D721Med (cell line): ENCODE results near the gene SLC18B1.

ENCODE experiments used
- DNase-seq: peaks from one replicate; pipeline ENCODE4 v3.0.0; 2011; ENCODE audit warnings: low spot score; ENCODE audit not compliant: insufficient read length
- FAIRE-seq: peaks from 2 replicates; lab custom pipeline; 2011; peaks lifted over from hg19 to GRCh38; lab: Jason Lieb, UNC
- TF ChIP-seq, protein P1 (sequence below): IDR thresholded peaks from 2 replicates; pipeline ENCODE4 v1.5.1; 2012; ENCODE audit warnings: mild to moderate bottlenecking, control low read depth; ENCODE audit not compliant: insufficient read depth; ENCODE audit errors: missing control alignments

The SLC18B1 gene

DNA sequence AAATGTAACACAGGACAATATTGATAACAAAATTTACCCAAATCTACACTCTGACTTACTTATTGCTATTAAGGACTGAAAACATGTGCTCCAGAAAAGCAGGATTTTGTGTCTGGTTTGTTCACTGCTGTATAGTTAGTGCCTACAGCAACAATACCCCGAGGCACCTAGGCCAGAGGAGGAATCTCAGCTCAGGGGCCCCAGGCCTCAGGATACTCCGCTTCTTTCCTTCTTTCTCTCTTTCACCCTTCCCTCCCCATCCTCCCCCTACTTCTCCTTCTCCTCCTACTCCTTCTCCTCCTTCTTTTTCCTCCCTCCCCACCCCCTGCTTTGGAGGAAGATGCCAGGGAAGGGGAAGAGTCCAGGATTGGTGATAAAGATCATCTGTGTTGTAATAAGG, 39.7 kb downstream of the SLC18B1 start:
- DNase-seq (no peak), FAIRE-seq (no peak)
- TF ChIP-seq, protein P1, sequence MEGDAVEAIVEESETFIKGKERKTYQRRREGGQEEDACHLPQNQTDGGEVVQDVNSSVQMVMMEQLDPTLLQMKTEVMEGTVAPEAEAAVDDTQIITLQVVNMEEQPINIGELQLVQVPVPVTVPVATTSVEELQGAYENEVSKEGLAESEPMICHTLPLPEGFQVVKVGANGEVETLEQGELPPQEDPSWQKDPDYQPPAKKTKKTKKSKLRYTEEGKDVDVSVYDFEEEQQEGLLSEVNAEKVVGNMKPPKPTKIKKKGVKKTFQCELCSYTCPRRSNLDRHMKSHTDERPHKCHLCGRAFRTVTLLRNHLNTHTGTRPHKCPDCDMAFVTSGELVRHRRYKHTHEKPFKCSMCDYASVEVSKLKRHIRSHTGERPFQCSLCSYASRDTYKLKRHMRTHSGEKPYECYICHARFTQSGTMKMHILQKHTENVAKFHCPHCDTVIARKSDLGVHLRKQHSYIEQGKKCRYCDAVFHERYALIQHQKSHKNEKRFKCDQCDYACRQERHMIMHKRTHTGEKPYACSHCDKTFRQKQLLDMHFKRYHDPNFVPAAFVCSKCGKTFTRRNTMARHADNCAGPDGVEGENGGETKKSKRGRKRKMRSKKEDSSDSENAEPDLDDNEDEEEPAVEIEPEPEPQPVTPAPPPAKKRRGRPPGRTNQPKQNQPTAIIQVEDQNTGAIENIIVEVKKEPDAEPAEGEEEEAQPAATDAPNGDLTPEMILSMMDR, result no peak

DNA sequence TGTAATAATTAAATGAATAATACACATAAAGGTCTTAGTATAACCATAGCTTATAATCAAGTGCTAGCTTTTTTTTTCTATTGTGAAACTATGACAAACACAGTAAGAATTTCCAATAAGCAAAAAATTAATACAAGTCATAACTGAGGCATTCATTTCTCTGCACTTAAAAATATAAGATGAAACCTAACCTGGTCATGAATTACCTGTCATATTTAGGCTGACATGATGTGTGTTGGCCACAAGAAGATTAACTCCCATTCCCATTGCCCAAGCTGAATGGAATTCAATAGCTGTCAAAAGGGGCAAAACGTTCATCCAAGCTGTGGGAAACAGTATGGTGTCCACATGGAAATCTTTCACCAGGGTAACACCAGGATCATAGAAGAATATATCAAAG, 46.2 kb downstream of the SLC18B1 start:
- no peak for DNase-seq
- TF ChIP-seq, protein P1, result no peak
- no peak for FAIRE-seq

DNA sequence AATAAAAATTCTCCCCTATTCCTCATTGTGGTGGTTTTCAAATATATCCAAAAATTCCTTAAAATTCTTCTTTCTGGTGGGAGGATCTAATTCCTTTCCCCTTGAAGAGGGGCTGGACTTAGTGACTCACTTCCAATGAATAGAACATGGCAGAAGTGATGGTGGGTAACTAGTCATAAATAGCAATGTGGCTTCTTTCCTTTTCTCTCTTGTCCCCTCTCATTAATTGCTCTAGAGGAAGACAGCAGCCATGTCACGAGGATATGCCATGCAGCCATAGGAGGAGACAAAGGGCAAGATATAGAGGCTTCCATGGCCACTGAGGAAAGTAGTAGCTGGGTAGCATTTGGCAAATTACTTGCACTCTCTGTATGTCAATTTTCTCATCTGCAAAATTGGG, 46.6 kb downstream of the SLC18B1 start:
- FAIRE-seq, result no peak

DNA sequence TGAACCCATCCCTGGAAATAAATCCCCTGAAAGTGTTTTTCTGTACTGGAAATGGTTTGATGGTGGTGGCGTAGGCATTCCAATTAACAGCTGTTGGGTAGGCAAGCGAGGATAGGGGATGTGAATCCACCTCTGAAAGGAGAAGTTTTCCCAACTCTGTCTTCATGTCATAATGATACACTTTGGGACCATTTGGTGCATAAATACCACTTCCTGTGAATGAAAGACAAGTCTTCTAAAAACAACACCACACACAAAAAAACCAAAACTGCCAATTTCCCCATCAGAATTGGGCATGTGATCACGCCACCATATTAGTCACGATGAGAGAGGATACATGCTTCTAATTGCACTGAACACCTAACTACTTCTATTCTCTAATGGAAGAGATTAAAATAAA, 47.1 kb downstream of the SLC18B1 start:
- DNase-seq (no peak), FAIRE-seq (no peak)
- TF ChIP-seq, protein P1, result no peak

More for the DNA sequence above, 46.6 kb downstream of the SLC18B1 start:
- TF ChIP-seq, protein P1, result no peak
- no peak for DNase-seq

DNA sequence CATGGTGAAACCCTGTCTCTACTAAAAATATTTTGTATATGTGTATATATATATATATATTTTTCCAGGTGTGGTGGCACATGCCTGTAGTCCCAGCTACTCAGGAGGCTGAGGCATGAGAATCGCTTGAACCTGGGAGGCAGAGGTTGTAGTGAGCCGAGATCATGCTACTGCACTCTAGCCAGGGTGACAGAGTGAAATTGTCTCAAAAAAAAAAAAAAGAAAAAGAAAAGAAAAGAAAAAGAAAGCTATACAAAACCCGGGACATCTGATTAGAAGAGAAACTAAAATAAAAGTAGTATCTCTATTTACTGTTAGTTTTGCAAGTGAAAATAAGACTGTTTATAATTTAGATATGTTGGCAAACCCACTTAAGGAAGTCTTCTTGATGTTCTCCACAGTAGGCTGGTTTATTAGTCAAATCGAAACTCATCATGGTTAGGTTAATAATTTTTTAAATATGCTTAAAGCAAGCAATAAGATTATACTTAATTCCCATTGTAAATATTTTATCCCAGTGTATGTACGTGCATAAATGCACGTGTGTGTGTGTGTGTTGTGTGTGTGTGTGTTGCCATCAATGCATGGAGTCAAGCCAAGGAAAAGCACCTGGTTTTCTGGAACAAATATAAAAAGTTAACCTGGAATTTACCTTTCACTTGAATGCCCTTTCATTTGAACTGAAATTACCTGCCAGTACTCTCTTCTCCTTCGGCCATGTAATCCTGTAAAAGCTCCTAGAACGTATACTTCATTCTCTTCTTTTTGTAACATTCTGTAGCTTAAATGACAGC, 47.8 kb downstream of the SLC18B1 start:
- FAIRE-seq (no peak), DNase-seq (no peak)
- TF ChIP-seq, protein P1, result no peak

DNA sequence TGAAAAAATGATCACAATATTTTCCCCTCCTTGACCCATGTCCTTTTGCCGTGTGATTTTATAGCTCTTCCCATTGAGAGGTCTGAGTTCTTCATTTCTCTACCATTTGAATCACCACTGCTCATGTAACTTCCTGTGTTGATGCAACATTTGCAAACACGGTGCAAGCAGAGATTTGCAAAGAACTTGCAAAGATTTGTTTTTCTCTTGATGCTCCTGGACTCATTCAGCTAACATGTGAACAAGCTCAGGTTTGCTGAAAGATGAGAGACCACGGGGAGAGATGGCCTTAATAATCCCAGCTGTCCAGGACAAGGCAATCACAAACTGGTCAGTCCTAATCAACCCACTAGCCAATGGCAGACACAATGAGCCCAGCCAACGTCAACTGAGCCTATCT, 49.3 kb downstream of the SLC18B1 start:
- DNase-seq (no peak), FAIRE-seq (no peak)
- TF ChIP-seq, protein P1, result no peak

DNA sequence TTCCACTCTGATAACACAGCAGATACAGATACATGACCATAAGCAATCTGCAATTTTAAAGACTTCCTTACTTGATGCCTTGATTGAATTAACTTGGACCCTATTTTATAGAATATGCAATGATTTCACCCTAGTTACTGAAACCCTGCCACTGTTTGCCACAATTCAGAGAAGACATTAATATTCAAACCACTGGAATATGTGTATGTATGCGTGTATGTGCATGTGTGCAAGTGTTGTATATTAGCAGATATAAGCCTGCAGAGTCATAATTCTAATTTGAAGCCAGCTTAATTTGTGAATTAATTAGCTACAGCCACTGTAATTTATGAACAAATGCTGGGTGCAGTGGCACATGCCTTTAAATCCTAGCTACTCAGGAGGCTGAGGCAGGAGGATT, 50.0 kb downstream of the SLC18B1 start:
- TF ChIP-seq, protein P1, result no peak
- DNase-seq, result no peak
- FAIRE-seq, result no peak
